Esophagus squamous epithelium (tissue), 5 donors: ENCODE results near the gene POLR2C. TPM values are rescaled to one million over a fixed set of nuclear protein-coding genes. Genes with fewer than 3 reads are reported as not detected.

Experiments
- DNase-seq: peaks from one replicate; lab custom pipeline; 2025; lab: John Stamatoyannopoulos, UW
- H3K27ac ChIP-seq, 4 donors: fragments of 200-600 bp; sonication (generic); one replicate each; pipeline ENCODE4 v1.5.1; 2016 to 2019; ENCODE audit warnings: mild to moderate bottlenecking in 1 of 4
- H3K27me3 ChIP-seq, 4 donors: fragments of 200-600 bp; sonication (generic); 1 replicate in 3 of 4; 2 replicates in 1 of 4; pipeline versions ENCODE4 v1.5.1 to v1.6.0; 2017 to 2021; ENCODE audit warnings: antibody characterized with exemption in 1 of 4
- H3K36me3 ChIP-seq, 3 donors: fragments of 200-600 bp; sonication (generic); one replicate each; pipeline ENCODE4 v1.5.1; 2016 to 2019
- H3K4me1 ChIP-seq, 3 donors: fragments of 200-600 bp; sonication (generic); one replicate each; pipeline ENCODE4 v1.5.1; 2017 to 2019
- H3K4me3 ChIP-seq, 4 donors: fragments of 200-600 bp; sonication (generic); 1 replicate in 3 of 4; 2 replicates in 1 of 4; pipeline ENCODE4 v1.5.1; 2016 to 2019; ENCODE audit warnings: mild to moderate bottlenecking in 2 of 4, moderate library complexity in 1 of 4
- H3K9me3 ChIP-seq, 3 donors: fragments of 200-600 bp; sonication (generic); one replicate each; pipeline ENCODE4 v1.5.1; 2016 to 2019
- POLR2A ChIP-seq, 4 donors: fragments of 450-650 bp; IDR thresholded peaks; one replicate each; pipeline ENCODE4 v1.6.1; 2017; ENCODE audit warnings: antibody characterized with exemption in 4 of 4, mild to moderate bottlenecking in 4 of 4, moderate library complexity in 3 of 4
- WGBS, 2 donors: methylation state at CpG; one replicate each; pipeline ENCODE4 v1.1.5; 2018; 5-methylcytosine and 5-hydroxymethylcytosine counted together
- intact Hi-C: fragments of 100-400 bp; cut with DNase I; formaldehyde crosslinking; loops from one replicate; pipeline ENCODE4 v1.15.0; 2022
- total RNA-seq, 4 donors: library from RNA; depleted of rRNA; stranded (reverse); fragments of >200 nt; gene quantifications; one replicate each; pipeline ENCODE4 v1.1.0, GENCODE V29; 2016
- TF ChIP-seq, protein P1 (sequence below), 6 experiments: fragments of 450-650 bp in 4 of 6; fragments of 200-600 bp in 2 of 6; sonication (generic) in 2 of 6; IDR thresholded peaks; one replicate each; pipeline ENCODE4 v1.5.1; 2016 to 2019; ENCODE audit warnings: antibody characterized with exemption in 6 of 6, mild to moderate bottlenecking in 4 of 6, moderate library complexity in 4 of 6
- donor health status: DM: yes; HTN: yes; CAD: no.

Gene POLR2C
- total RNA-seq, 4 donors from 2014 or later, result 58.8 to 86.8 (median 71.1) TPM

DNA sequence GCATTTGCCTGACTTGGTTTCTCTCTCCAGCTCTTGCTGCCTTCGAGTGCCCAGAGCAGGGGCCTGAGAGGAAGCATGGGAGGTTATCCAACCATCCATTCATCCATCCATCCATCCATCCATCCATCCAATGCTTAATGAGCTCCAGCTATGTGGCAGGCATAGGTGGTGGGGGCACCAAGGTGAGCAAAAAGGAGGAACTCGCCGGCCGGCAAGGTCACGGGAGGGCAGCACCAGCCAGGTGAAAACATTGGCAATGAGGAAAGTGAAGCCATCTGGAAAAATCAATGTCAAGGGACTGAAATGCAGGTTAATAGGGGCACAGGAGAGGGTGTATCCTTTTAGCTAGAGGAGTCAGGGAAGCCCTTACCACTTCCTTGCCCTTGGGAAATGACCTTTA lies 42.0 kb downstream of the POLR2C start:
- Histone ChIP-seq H3K27me3 (peaks cover 0 to 5% (median 0%) of the 10 kb centered on the region in 4 donors), H3K36me3 (no peaks in the 10 kb centered on the region), H3K4me3 (no peak overlapping the region), H3K9me3 (no peaks in the 10 kb centered on the region), H3K4me1 (no peaks in the 10 kb centered on the region), H3K27ac (no peak overlapping the region)
- TF ChIP-seq, protein P1, sequence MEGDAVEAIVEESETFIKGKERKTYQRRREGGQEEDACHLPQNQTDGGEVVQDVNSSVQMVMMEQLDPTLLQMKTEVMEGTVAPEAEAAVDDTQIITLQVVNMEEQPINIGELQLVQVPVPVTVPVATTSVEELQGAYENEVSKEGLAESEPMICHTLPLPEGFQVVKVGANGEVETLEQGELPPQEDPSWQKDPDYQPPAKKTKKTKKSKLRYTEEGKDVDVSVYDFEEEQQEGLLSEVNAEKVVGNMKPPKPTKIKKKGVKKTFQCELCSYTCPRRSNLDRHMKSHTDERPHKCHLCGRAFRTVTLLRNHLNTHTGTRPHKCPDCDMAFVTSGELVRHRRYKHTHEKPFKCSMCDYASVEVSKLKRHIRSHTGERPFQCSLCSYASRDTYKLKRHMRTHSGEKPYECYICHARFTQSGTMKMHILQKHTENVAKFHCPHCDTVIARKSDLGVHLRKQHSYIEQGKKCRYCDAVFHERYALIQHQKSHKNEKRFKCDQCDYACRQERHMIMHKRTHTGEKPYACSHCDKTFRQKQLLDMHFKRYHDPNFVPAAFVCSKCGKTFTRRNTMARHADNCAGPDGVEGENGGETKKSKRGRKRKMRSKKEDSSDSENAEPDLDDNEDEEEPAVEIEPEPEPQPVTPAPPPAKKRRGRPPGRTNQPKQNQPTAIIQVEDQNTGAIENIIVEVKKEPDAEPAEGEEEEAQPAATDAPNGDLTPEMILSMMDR (IDR thresholded peaks at IDR 0.05), result no peak
- no peak for TF ChIP-seq POLR2A (IDR thresholded peaks at IDR 0.05)
- 89 to 90% methylated on average over 5 of the region's 5 CpGs for WGBS, 2 donors
- DNase-seq, result no peak
- intact Hi-C loops, result no loop called here

DNA sequence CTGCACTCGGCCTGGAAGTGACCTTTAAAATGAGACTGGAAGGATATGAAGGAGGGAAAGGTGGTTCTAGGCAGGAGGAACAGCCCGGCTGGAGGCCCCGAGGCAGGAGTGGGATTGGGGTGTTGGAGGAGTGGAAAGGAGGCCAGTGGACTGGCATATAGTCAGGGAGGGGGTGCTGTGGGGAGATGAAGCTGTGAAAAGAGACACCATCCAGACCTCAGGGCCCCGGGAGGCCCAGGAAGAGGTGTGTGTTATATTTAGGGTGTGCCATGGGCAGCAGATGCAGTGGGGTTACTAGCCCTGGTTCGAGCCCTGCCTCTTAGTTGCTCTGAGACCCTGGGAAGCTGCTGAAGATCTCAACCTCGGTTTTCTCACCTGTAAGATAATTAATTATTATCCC lies 42.7 kb downstream of the POLR2C start:
- Histone ChIP-seq H3K9me3 (no peaks in the 10 kb centered on the region), H3K36me3 (no peaks in the 10 kb centered on the region), H3K27me3 (peaks cover 0 to 5% (median 0%) of the 10 kb centered on the region in 4 donors), H3K4me1 (no peaks in the 10 kb centered on the region), H3K27ac (no peak overlapping the region), H3K4me3 (no peak overlapping the region)
- DNase-seq, result no peak
- no peak for TF ChIP-seq POLR2A (IDR thresholded peaks at IDR 0.05)
- TF ChIP-seq, protein P1 (IDR thresholded peaks at IDR 0.05), result no peak
- intact Hi-C loops, result no loop called here
- 60 to 75% methylated on average over 5 to 6 of the region's 6 CpGs for WGBS, 2 donors

DNA sequence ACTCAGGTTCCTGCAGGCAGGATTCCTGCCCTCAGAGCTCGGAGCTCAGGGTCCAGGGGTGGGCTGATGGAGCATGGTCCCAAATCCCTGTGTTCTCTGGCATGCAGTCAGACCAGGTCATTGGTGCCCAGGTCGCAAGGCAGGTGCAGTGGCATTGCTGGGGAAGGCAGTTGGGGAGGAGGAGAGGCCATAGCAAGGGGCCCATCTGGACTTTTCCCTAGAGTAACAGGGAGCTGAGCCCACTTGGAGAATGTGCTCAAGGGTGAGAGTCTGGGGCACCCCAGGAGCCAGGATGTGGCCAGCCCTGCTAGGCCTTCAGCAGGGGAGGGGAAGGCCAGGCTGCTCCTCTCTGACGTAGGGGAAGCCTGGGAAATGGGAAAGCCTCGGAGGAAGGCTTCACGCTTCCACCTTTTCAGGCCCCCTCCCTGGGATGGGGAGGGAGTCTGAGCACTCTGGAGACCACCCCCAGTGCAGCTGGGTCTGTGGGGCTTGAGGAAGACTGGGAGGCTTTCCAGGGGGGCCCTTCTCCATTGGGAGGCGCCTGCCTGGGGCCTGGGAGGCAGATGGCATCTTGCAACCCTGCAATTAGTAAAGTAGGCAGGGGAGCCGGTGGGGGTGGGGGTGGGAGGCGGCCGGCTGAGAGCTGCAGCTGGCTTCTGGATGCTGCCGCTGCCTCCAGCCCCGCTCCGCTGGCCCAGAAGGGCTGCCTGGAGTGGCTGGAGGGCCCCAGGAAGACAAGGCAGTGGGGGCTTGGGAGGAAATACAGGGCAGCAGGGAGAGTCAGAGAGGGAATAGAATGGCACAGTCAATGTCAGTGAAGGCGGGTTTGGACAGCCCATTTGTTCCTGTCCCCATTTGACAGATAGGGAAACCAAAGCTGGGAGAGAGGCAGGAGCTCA lies 44.9 kb downstream of the POLR2C start:
- WGBS, 2 donors, result 72 to 82% methylated on average over 4 of the region's 13 CpGs
- Histone ChIP-seq H3K27ac (no peak overlapping the region), H3K36me3 (peaks cover 0 to 8% (median 0%) of the 10 kb centered on the region in 3 donors), H3K4me1 (no peaks in the 10 kb centered on the region), H3K27me3 (peaks cover 0 to 5% (median 0%) of the 10 kb centered on the region in 4 donors), H3K9me3 (no peaks in the 10 kb centered on the region), H3K4me3 (no peak overlapping the region)
- intact Hi-C loops, result no loop called here
- TF ChIP-seq, protein P1 (IDR thresholded peaks at IDR 0.05), result no peak
- no peak for TF ChIP-seq POLR2A (IDR thresholded peaks at IDR 0.05)
- no peak for DNase-seq

DNA sequence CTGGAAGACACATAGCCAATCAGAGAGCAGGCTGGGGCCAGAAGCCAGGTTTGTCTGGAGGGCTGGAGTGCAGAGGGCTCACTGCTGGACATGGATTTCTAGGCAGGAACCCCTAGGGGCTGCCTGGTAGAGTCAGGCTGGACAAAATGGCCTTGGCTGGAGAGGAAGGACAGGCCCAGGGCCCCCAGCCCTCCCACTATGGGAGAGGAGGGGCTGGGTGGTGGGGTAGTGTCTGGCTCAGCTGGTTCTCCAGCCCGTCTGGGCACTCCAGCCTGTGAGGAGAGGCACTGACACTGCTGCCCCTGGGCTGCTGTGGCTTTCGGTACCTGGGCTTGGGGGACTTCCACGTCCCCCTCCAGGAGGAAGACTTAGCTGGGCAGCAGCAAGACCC lies 45.6 kb downstream of the POLR2C start:
- intact Hi-C loops, result no loop called here
- H3K4me3 ChIP-seq, result no peak overlapping the region
- peaks cover 0 to 14% (median 0%) of the 10 kb centered on the region in 3 donors for H3K36me3 ChIP-seq
- no peaks in the 10 kb centered on the region for H3K4me1 ChIP-seq
- no peak overlapping the region for H3K27ac ChIP-seq
- 92% methylated on average over 2 of the region's 3 CpGs; no CpG with 5 or more reads in 1 of the 2 donors for WGBS, 2 donors
- peaks cover 0 to 5% (median 0%) of the 10 kb centered on the region in 4 donors for H3K27me3 ChIP-seq
- DNase-seq, result no peak
- H3K9me3 ChIP-seq, result no peaks in the 10 kb centered on the region
- TF ChIP-seq, protein P1 (IDR thresholded peaks at IDR 0.05), result no peak
- TF ChIP-seq POLR2A (IDR thresholded peaks at IDR 0.05), result no peak

DNA sequence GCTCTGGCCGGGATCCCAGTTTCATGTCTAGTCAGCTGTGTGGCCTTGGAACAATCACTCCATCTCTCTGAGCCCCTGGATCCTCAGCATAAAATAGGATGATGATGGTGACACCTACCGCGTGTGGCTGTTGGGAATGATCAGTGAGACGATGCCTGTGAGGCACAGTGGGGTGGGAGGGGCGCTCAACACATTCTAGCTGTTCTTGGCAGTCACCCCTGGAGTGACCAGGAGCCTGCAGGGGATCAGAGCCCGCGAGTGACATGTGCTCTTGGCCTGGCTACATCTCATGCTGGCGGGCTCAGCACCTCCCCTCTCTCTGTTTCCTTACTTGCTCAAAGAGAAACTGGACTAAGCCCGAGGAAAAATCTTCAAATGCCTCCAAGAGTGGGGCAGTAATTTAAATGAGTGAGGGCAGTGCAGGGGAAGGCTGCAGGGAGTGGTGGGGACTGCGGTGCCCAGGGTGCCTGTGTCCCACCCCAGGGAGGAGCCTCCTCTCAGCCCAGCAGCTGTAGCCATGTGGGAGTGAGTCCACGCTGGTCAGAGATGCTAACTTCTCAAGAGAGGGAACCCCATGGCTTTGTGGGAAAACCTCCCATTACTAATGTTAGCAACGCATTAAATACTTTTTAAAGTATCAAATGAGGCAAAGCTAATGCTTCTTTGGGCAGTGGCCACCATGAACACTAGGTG lies 46.9 kb downstream of the POLR2C start:
- Histone ChIP-seq H3K9me3 (no peaks in the 10 kb centered on the region), H3K27me3 (peaks cover 0 to 5% (median 0%) of the 10 kb centered on the region in 4 donors), H3K4me1 (peaks cover 0 to 2% (median 0%) of the 10 kb centered on the region in 3 donors), H3K27ac (no peak overlapping the region), H3K4me3 (no peak overlapping the region), H3K36me3 (peaks cover 0 to 28% (median 0%) of the 10 kb centered on the region in 3 donors)
- intact Hi-C loops, result no loop called here
- TF ChIP-seq, protein P1 (IDR thresholded peaks at IDR 0.05), result no peak
- TF ChIP-seq POLR2A (IDR thresholded peaks at IDR 0.05), result no peak
- 72 to 84% methylated on average over 7 to 8 of the region's 12 CpGs for WGBS, 2 donors
- DNase-seq, result no peak
